HepG2 (cell line): Measurements from ENCODE around the gene PGAP3. TPM values are rescaled to one million over a fixed set of nuclear protein-coding genes. Genes with fewer than 3 reads are reported as not detected.

Experiments
- FLYWCH1 ChIP-seq: sonication (generic); formaldehyde crosslinking; IDR thresholded peaks from 2 replicates; pipeline ENCODE4 v1.8.1; 2023; ENCODE audit warnings: mild to moderate bottlenecking, missing genetic modification reagents
- HOMEZ ChIP-seq: IDR thresholded peaks from 2 replicates; pipeline ENCODE4 v1.6.1; 2016; ENCODE audit warnings: low read depth
- IRF9 ChIP-seq: sonication (generic); formaldehyde crosslinking; IDR thresholded peaks from 2 replicates; pipeline ENCODE4 v1.8.0; 2022; ENCODE audit warnings: missing genetic modification reagents, mild to moderate bottlenecking, borderline replicate concordance
- JUND ChIP-seq: sonication (generic); formaldehyde crosslinking; IDR thresholded peaks from 2 replicates; pipeline ENCODE4 v1.8.0; 2022; ENCODE audit warnings: mild to moderate bottlenecking, missing genetic modification reagents
- KLF11 ChIP-seq: IDR thresholded peaks from 2 replicates; pipeline ENCODE4 v1.6.1; 2016; ENCODE audit warnings: missing compliant biosample characterization
- PCBP1 ChIP-seq: fragments of 200-400 bp; formaldehyde crosslinking; IDR thresholded peaks from 2 replicates; pipeline ENCODE4 v1.6.1; 2017; ENCODE audit warnings: mild to moderate bottlenecking, low read depth, low read length, borderline replicate concordance
- RFX3 ChIP-seq: IDR thresholded peaks from 2 replicates; pipeline ENCODE4 v1.6.1; 2016; ENCODE audit warnings: missing biosample characterization, missing genetic modification reagents
- ZBTB21 ChIP-seq: sonication (generic); formaldehyde crosslinking; IDR thresholded peaks from 2 replicates; pipeline ENCODE4 v1.4.0; 2020; ENCODE audit warnings: missing genetic modification reagents
- ZBTB25 ChIP-seq: IDR thresholded peaks from 2 replicates; pipeline ENCODE4 v1.6.1; 2018; ENCODE audit warnings: missing genetic modification reagents
- ZGPAT ChIP-seq: IDR thresholded peaks from 2 replicates; pipeline ENCODE4 v1.6.1; 2016; ENCODE audit warnings: mild to moderate bottlenecking
- ZNF468 ChIP-seq: sonication (generic); formaldehyde crosslinking; IDR thresholded peaks from 2 replicates; pipeline ENCODE4 v1.8.0; 2022; ENCODE audit warnings: mild to moderate bottlenecking, moderate library complexity, missing genetic modification reagents
- ZNF530 ChIP-seq: sonication (generic); formaldehyde crosslinking; IDR thresholded peaks from 2 replicates; pipeline ENCODE4 v1.5.0; 2020; ENCODE audit warnings: low read depth, mild to moderate bottlenecking, missing genetic modification reagents
- ZNF546 ChIP-seq: sonication (generic); formaldehyde crosslinking; conservative IDR thresholded peaks from 2 replicates; pipeline ENCODE4 v1.8.1; 2023; ENCODE audit warnings: mild to moderate bottlenecking, missing genetic modification reagents
- ZNF574 ChIP-seq: sonication (generic); formaldehyde crosslinking; IDR thresholded peaks from 2 replicates; pipeline ENCODE4 v1.4.0; 2020; ENCODE audit warnings: missing genetic modification reagents
- ZNF577 ChIP-seq: sonication (generic); formaldehyde crosslinking; IDR thresholded peaks from 2 replicates; pipeline ENCODE4 v1.4.0; 2020; ENCODE audit warnings: mild to moderate bottlenecking, low read depth, missing genetic modification reagents, borderline replicate concordance
- ZNF674 ChIP-seq: sonication (generic); formaldehyde crosslinking; IDR thresholded peaks from 2 replicates; pipeline ENCODE4 v1.5.0; 2020; ENCODE audit warnings: low read depth, mild to moderate bottlenecking, missing genetic modification reagents
- ZNF710 ChIP-seq: sonication (generic); formaldehyde crosslinking; IDR thresholded peaks from 2 replicates; pipeline ENCODE4 v1.5.0; 2020; ENCODE audit warnings: mild to moderate bottlenecking, missing genetic modification reagents, borderline replicate concordance
- polyA plus RNA-seq, 8 experiments: library from polyadenylated mRNA; depleted of rRNA in 3 of 8; stranded (reverse) in 7 of 8; unstranded in 1 of 8; fragments of >200 nt; fragmentation: Illumina TruSeq in 4 of 8; extraction: Trizol in 4 of 8; gene quantifications; 2 replicates each; pipeline versions ENCODE4 v1.2.1 to v1.2.3, GENCODE V29; 2011 to 2016; ENCODE audit warnings: low read depth in 4 of 8, missing spikeins in 1 of 8, mixed read lengths in 1 of 8; ENCODE audit not compliant: insufficient read depth in 1 of 8
- total RNA-seq, 5 experiments: library from RNA; depleted of rRNA; stranded (reverse); fragments of >200 nt; fragmentation: Illumina TruSeq; extraction: Trizol; gene quantifications; 2 replicates each; pipeline ENCODE4 v1.2.3, GENCODE V29; 2016; ENCODE audit warnings: low read depth in 1 of 5

PGAP3 gene
- total and polyA plus RNA-seq, 2 of the 13 experiments (the other 11 are each of a cell fraction or from before 2014, with no cell fraction given): 11.9 to 14.6 TPM

GRCh38 chr17:39653662-39654331 lies 34.1 kb downstream of the PGAP3 start (continued):
- TF ChIP-seq ZGPAT (0 out of 2 replicates have a peak, but pooled peaks have one; percentile 23), JUND (CRISPR knock-in tag) (0 out of 2 replicates have a peak, but pooled peaks have one; percentile 53), HOMEZ (CRISPR knock-in tag) (peak; percentile 67; the same call in 1 of the 2 replicates), RFX3 (CRISPR knock-in tag) (no peak), ZNF577 (CRISPR knock-in tag) (no peak), ZNF546 (no peak), ZNF710 (CRISPR knock-in tag) (no peak), FLYWCH1 (CRISPR knock-in tag) (no peak), ZNF674 (no peak), ZNF468 (CRISPR knock-in tag) (no peak), PCBP1 (no peak), ZNF530 (CRISPR knock-in tag) (no peak), ZNF574 (peak; percentile 54), IRF9 (0 out of 2 replicates have a peak, but pooled peaks have one; percentile 17), KLF11 (CRISPR knock-in tag) (no peak), ZBTB21 (no peak), ZBTB25 (CRISPR knock-in tag) (0 out of 2 replicates have a peak, but pooled peaks have one; percentile 40)
